GM18498 (cell line): ENCODE measurements around the gene PUS10.
"Not testable (repeated sequence)": the region's sequence is repeated elsewhere in the genome, so short reads cannot be mapped to it uniquely, and the experiment has no call there.

ENCODE experiments used
- ATAC-seq: cut with Tn5 transposase; IDR thresholded peaks from one replicate; pipeline ENCODE4 v1.9.1; 2021; ENCODE audit warnings: mild to moderate bottlenecking, moderate library complexity; ENCODE audit not compliant: unreplicated experiment

Gene PUS10, protein sequence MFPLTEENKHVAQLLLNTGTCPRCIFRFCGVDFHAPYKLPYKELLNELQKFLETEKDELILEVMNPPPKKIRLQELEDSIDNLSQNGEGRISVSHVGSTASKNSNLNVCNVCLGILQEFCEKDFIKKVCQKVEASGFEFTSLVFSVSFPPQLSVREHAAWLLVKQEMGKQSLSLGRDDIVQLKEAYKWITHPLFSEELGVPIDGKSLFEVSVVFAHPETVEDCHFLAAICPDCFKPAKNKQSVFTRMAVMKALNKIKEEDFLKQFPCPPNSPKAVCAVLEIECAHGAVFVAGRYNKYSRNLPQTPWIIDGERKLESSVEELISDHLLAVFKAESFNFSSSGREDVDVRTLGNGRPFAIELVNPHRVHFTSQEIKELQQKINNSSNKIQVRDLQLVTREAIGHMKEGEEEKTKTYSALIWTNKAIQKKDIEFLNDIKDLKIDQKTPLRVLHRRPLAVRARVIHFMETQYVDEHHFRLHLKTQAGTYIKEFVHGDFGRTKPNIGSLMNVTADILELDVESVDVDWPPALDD

GRCh38 chr2:61017556-61018317 lies at the start of gene PUS10, which contains the start of gene PEX13:
Gene PUS10 (minus strand): TSS chr2:61018255. CDS start chr2:61011890, 6,365 bp downstream.
Gene PEX13 (plus strand): TSS chr2:61017720. CDS start chr2:61017760, 40 bp downstream.
- peak; percentile 83 for ATAC-seq

- ATAC-seq: peak; percentile 96
Measured at GRCh38 chr2:61065714-61066709, 48.0 kb upstream of the PUS10 start, which contains the start of gene SANBR. Gene SANBR (plus strand): TSS chr2:61065871. CDS start chr2:61070351, 4,480 bp downstream.

- no peak for ATAC-seq
Measured at GRCh38 chr2:61059382-61059781, 41.3 kb upstream of the PUS10 start.

DNA sequence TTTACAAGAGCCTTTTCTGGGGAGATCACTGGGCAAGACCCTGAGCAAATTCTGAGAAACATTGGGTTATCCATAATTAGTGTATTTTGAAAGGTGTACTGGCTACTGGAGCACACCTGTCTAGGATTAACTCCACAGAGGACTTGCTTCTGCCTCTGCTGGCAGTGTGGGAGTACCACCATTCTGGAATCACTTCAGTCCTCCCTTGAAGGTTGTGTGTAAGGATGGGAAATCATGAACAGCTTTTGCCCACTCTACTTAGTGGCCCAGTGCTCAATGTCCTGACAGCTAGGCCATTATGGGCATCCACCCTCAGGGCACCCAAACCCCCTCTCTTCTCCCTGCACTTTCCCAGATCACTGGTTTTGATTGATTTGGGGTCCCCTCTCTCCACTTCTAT lies 39.5 kb upstream of the PUS10 start:
- no peak for ATAC-seq

GRCh38 chr2:61055557-61055956 lies 37.5 kb upstream of the PUS10 start:
- ATAC-seq: no peak

GRCh38 chr2:61045999-61046398 lies 27.9 kb upstream of the PUS10 start:
- ATAC-seq: no peak

DNA sequence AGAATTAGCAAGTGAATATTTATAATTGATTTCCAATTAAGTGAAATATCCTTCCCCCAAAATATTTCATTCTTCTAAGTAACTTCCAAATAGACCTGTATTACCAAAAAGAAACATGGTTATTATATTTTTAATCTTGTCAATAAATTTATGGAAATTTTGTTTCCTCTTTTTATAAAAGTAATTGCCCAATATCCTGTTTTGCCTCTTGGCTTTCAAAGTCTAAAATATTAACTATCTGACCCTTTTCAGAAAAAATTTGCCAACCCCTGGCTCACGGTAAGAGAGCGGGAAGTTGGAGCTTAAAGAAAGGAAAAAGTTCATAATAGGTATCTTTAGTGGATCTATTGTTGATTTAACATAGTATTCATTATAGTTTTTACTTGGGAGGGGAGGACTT lies 27.2 kb upstream of the PUS10 start:
- ATAC-seq: no peak

GRCh38 chr2:61044636-61045035 lies 26.6 kb upstream of the PUS10 start:
- no peak for ATAC-seq

DNA sequence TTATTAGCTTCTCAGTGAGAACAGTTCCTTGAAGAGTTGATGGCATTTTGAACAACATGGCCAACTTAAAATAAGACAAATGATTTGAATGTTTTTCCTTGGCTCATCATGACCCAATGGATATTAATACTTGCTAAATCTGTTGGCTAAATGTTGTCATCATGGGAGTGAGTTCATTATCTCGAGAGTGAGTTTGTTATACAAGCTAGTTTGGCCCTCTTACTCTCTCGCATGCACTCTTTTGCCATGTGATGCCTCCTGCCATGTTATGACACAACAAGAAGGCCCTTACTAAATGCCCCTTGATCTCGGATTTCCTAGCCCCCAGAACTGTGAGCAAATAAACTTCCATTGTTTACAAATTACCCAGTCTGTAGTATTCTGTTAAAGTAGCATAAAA lies 24.8 kb upstream of the PUS10 start:
- ATAC-seq: no peak

GRCh38 chr2:61036643-61037042 lies 18.6 kb upstream of the PUS10 start:
- ATAC-seq: not testable (repeated sequence)

DNA sequence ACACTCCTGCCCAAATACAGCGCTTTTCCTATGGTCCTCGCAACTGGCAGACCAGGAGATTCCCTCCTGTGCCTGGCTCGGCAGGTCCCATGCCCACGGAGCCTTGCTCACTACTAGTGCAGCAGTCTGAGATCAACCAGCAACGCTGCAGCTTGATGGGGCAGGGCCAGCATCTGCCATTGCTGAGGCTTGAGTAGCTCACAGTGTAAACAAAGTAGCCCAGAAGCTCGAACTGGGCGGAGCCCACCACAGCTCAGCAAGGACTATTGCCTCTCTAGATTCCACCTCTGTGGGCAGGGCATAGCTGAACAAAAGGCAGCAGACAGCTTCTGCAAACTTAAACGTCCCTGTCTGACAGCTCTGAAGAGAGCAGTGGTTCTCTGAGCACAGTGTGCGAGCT lies 16.5 kb upstream of the PUS10 start:
- not testable (repeated sequence) for ATAC-seq

- ATAC-seq: no peak
Measured at GRCh38 chr2:61029533-61029932, 11.5 kb upstream of the PUS10 start.

GRCh38 chr2:61023670-61024069 lies 5.6 kb upstream of the PUS10 start:
- no peak for ATAC-seq

- ATAC-seq: no peak
Measured at GRCh38 chr2:61021228-61021660, 3.2 kb upstream of the PUS10 start.

GRCh38 chr2:61018798-61019197 lies 743 bp upstream of the PUS10 start:
- no peak for ATAC-seq

DNA sequence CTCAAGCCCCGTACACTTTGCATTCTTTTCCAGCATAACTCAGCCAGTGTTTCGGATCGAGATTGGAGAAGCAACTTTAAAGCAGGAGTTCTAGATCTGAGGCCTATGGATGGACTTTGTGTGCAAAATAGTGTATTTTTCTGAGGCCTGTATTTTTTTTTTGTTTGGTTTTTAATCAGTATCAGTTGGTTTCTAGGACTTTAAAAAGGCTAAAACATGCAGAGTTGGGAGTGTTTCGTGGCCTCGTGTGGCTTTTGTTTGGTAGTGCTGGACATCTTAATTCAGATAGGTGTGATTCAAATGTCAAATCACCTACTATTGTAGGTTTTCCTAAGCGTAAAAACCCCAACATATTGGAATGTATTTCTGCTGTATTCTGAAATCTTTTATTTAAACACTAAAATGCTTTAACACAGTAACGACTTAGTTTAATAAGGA lies 282 bp upstream of the PUS10 start:
- peak; percentile 23 for ATAC-seq

- peak; percentile 61 for ATAC-seq
Measured at GRCh38 chr2:61017003-61017555, 976 bp downstream of the PUS10 start.

- ATAC-seq: peak; percentile 10
Measured at GRCh38 chr2:61016392-61017002, 1.6 kb downstream of the PUS10 start.

DNA sequence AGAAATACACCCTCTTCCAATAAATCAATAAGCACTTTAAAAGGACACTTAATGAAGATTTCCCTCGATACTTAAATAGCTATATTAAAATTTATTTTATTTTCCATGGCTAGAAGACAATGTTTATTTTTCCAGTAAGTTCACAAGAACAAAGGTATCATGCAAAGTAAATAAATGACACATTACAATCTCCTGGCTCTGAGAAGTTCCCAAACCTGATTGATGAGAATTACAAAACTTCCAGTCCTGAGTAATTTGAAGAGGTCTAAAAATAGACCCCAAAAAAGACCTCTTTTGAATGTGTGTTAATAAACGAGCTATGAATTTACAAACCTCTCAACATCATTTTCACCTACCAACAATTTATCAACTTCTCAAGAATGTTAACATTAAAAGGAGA lies 2.1 kb downstream of the PUS10 start:
- ATAC-seq: no peak

- ATAC-seq: no peak
Measured at GRCh38 chr2:61014763-61015162, 3.3 kb downstream of the PUS10 start.
